A549 (cell line): ENCODE measurements around the gene ZBTB42. TPM values are rescaled to one million over a fixed set of nuclear protein-coding genes. Genes with fewer than 3 reads are reported as not detected.

ENCODE experiments used
- ATAC-seq, 2 experiments: fragments of 200-7000 bp in 1 of 2; fragments of >200 bp in 1 of 2; cut with Nextera tagmentation in 1 of 2; cut with Tn5 transposase in 1 of 2; 3 replicates each; pipeline versions ENCODE4 v1.8.0 to v1.9.1; 2018 to 2020; ENCODE audit warnings: mild to moderate bottlenecking in 1 of 2, moderate library complexity in 1 of 2
- CTCF ChIA-PET: fragments of 300-600 bp; sonication (Branson Sonifier 250); formaldehyde crosslinking; extraction: SDS; loops from one replicate; lab custom pipeline; 2021; ENCODE audit warnings: antibody characterized with exemption, inconsistent platforms; lab: Yijun Ruan, JAX
- POLR2A ChIA-PET: fragments of 350-600 bp; formaldehyde crosslinking; extraction: SDS; loops from one replicate; lab custom pipeline; 2021; ENCODE audit warnings: antibody characterized with exemption, inconsistent platforms; lab: Yijun Ruan, JAX
- DNase-seq, 2 experiments: peaks; one replicate each; pipeline versions ENCODE4 v3.0.0 to v3.0.0-alpha.2; 2011 to 2016; ENCODE audit warnings: low read depth in 1 of 2, low spot score in 1 of 2
- FAIRE-seq: peaks from 2 replicates; lab custom pipeline; 2011; peaks lifted over from hg19 to GRCh38; lab: Jason Lieb, UNC
- H3K27ac ChIP-seq, 2 experiments: fragments of >200 bp; sonication (Bioruptor Twin); formaldehyde crosslinking; 3 replicates each; pipeline ENCODE4 v1.5.1; 2016 to 2017
- H3K4me1 ChIP-seq: fragments of >200 bp; sonication (Bioruptor Twin); formaldehyde crosslinking; 3 replicates; pipeline ENCODE4 v1.6.1; 2016
- H3K4me2 ChIP-seq: fragments of >200 bp; sonication (Bioruptor Twin); formaldehyde crosslinking; 3 replicates; pipeline ENCODE4 v1.6.1; 2016
- H3K4me3 ChIP-seq: fragments of >200 bp; sonication (Bioruptor Twin); formaldehyde crosslinking; 3 replicates; pipeline ENCODE4 v1.5.1; 2016
- H3K9me3 ChIP-seq: fragments of >200 bp; sonication (Bioruptor Twin); formaldehyde crosslinking; 3 replicates; pipeline ENCODE4 v1.6.1; 2016
- CBX2 ChIP-seq: fragments of 200-600 bp; sonication (generic); IDR thresholded peaks from 2 replicates; pipeline ENCODE4 v1.6.1; 2016; ENCODE audit warnings: low read depth, mild to moderate bottlenecking, borderline replicate concordance
- JUN ChIP-seq, 2 experiments: fragments of >200 bp; sonication (Bioruptor Twin); formaldehyde crosslinking; IDR thresholded peaks; 2 replicates in 1 of 2; 3 replicates in 1 of 2; pipeline ENCODE4 v1.6.1; 2016 to 2017
- JUNB ChIP-seq: fragments of >200 bp; sonication (Bioruptor Twin); formaldehyde crosslinking; IDR thresholded peaks from 2 replicates; pipeline ENCODE4 v1.6.1; 2016
- KDM1A ChIP-seq: fragments of 200-600 bp; sonication (generic); IDR thresholded peaks from 2 replicates; pipeline ENCODE4 v1.6.1; 2016; ENCODE audit warnings: low read depth, mild to moderate bottlenecking
- NR3C1 ChIP-seq: fragments of >200 bp; sonication (Bioruptor Twin); formaldehyde crosslinking; IDR thresholded peaks from 3 replicates; pipeline ENCODE4 v1.6.1; 2017
- POLR2AphosphoS2 ChIP-seq: conservative IDR thresholded peaks from 2 replicates; pipeline ENCODE4 v1.6.1; 2012; ENCODE audit warnings: low read length, improper control_type of control experiment, inconsistent platforms
- REST ChIP-seq: fragments of 200-600 bp; sonication (generic); IDR thresholded peaks from 2 replicates; pipeline ENCODE4 v1.6.1; 2016; ENCODE audit warnings: antibody characterized with exemption, mild to moderate bottlenecking, moderate library complexity
- SREBF2 ChIP-seq: fragments of 450-650 bp; IDR thresholded peaks from 2 replicates; pipeline ENCODE4 v1.6.1; 2014; ENCODE audit warnings: mild to moderate bottlenecking, moderate library complexity
- USF2 ChIP-seq: fragments of 450-650 bp; IDR thresholded peaks from 2 replicates; pipeline ENCODE4 v1.6.1; 2014; ENCODE audit warnings: antibody characterized with exemption
- WGBS: methylation state at CpG from one replicate; pipeline ENCODE4 v1.1.6; 2017; ENCODE audit errors: missing lambda C conversion rate; 5-methylcytosine and 5-hydroxymethylcytosine counted together
- polyA plus RNA-seq, 4 experiments: library from polyadenylated mRNA; depleted of rRNA in 3 of 4; stranded (reverse); fragments of >200 nt; fragmentation: RNase III in 1 of 4; extraction: RNeasy Plus Mini Kit Qiagen cat#74134 plus additional on column Dnase treatment in 1 of 4; gene quantifications; 2 replicates in 3 of 4; 3 replicates in 1 of 4; pipeline ENCODE4 v1.2.3, GENCODE V29; 2011 to 2017

The ZBTB42 gene
- polyA plus RNA-seq, 2 of the 4 experiments (the other 2 are of a cell fraction) = 1.6 to 2.6 TPM

- ATAC-seq = no peak
- CTCF ChIA-PET = interaction anchor here (1.1 to 5.1 kb wide), 4 partner anchors 11 to 77 kb away, joined by 3 to 28 read pairs (median 8); no protein-coding TSS in a partner anchor
- no peak for FAIRE-seq
Measured at GRCh38 chr14:104845834-104846441, 45.0 kb downstream of the ZBTB42 start.

GRCh38 chr14:104852280-104852663 is 51.4 kb downstream of the ZBTB42 start:
- H3K27ac ChIP-seq = no peak overlapping the region
- ChIA-PET POLR2A (no interaction called here), CTCF (interaction anchor here (1.2 to 1.5 kb wide), 2 partner anchors 18 to 31 kb away, joined by 3 to 10 read pairs; no protein-coding TSS in a partner anchor)
- H3K4me1 ChIP-seq = no peaks in the 10 kb centered on the region
- no peaks in the 10 kb centered on the region for H3K9me3 ChIP-seq
- TF ChIP-seq NR3C1 (no peak), JUNB (no peak), KDM1A (no peak), USF2 (no peak)
- no peak for FAIRE-seq
- no peak overlapping the region for H3K4me2 ChIP-seq
- no peak for DNase-seq
- ATAC-seq = peak in 1 of 2 experiments; percentile 25; a peak in 3 of 6 replicates
- H3K4me3 ChIP-seq = no peak overlapping the region
- WGBS = 26% methylated on average over 8 of the region's 8 CpGs

More at GRCh38 chr14:104845834-104846441, 45.0 kb downstream of the ZBTB42 start:
- H3K4me2 ChIP-seq = no peak overlapping the region
- DNase-seq = no peak
- H3K9me3 ChIP-seq = no peaks in the 10 kb centered on the region
- 32% methylated on average over 3 of the region's 3 CpGs for WGBS
- no peak for TF ChIP-seq SREBF2
- TF ChIP-seq POLR2AphosphoS2 = no peak
- no peak for TF ChIP-seq JUN (IDR thresholded peaks at IDR 0.05)
- no peak for TF ChIP-seq CBX2
- TF ChIP-seq REST = no peak
- no peak overlapping the region for H3K27ac ChIP-seq
- POLR2A ChIA-PET = no interaction called here
- H3K4me1 ChIP-seq = 0 out of 3 replicates have a peak, but pooled peaks cover 5% of the 10 kb centered on the region
- H3K4me3 ChIP-seq = no peak overlapping the region

Other genes starting within 250 kb of the ZBTB42 start
- gene C14orf180, start 221.3 kb upstream of the ZBTB42 start, polyA plus RNA-seq (2011; rRNA removed) = not detected in 2 replicates
- gene C14orf180, start 221.3 kb upstream of the ZBTB42 start, polyA plus RNA-seq (2017; fragmentation: RNase III; extraction: RNeasy Plus Mini Kit Qiagen cat#74134 plus additional on column Dnase treatment) = not detected in 3 replicates
- 0.20 TPM in 1 of 2 replicates, not detected in the other for gene TMEM179, start 196.3 kb upstream of the ZBTB42 start, polyA plus RNA-seq (2011; rRNA removed)
- gene TMEM179, start 196.3 kb upstream of the ZBTB42 start, polyA plus RNA-seq (2017; fragmentation: RNase III; extraction: RNeasy Plus Mini Kit Qiagen cat#74134 plus additional on column Dnase treatment) = 0.50 to 0.79 TPM (median 0.63 TPM) in 3 replicates
- 23.6 and 24.7 TPM in 2 replicates for gene INF2, start 111.5 kb upstream of the ZBTB42 start, polyA plus RNA-seq (2011; rRNA removed)
- 71.2 to 76.6 TPM (median 72.0 TPM) in 3 replicates for gene INF2, start 111.5 kb upstream of the ZBTB42 start, polyA plus RNA-seq (2017; fragmentation: RNase III; extraction: RNeasy Plus Mini Kit Qiagen cat#74134 plus additional on column Dnase treatment)
- gene ADSS1, start 76.9 kb upstream of the ZBTB42 start, polyA plus RNA-seq (2011; rRNA removed) = 8.8 and 10.1 TPM in 2 replicates
- gene ADSS1, start 76.9 kb upstream of the ZBTB42 start, polyA plus RNA-seq (2017; fragmentation: RNase III; extraction: RNeasy Plus Mini Kit Qiagen cat#74134 plus additional on column Dnase treatment) = 6.2 to 8.3 TPM (median 7.4 TPM) in 3 replicates
- 90.0 and 94.2 TPM in 2 replicates for gene SIVA1, start 48.0 kb upstream of the ZBTB42 start, polyA plus RNA-seq (2011; rRNA removed)
- gene SIVA1, start 48.0 kb upstream of the ZBTB42 start, polyA plus RNA-seq (2017; fragmentation: RNase III; extraction: RNeasy Plus Mini Kit Qiagen cat#74134 plus additional on column Dnase treatment) = 157 to 169 TPM (median 163 TPM) in 3 replicates
- gene AKT1, start 5.4 kb upstream of the ZBTB42 start, polyA plus RNA-seq (2011; rRNA removed) = 66.0 and 70.2 TPM in 2 replicates
- 87.1 to 93.8 TPM (median 93.0 TPM) in 3 replicates for gene AKT1, start 5.4 kb upstream of the ZBTB42 start, polyA plus RNA-seq (2017; fragmentation: RNase III; extraction: RNeasy Plus Mini Kit Qiagen cat#74134 plus additional on column Dnase treatment)
- gene CEP170B, start 64.2 kb downstream of the ZBTB42 start, polyA plus RNA-seq (2011; rRNA removed) = 3.9 and 4.5 TPM in 2 replicates
- gene CEP170B, start 64.2 kb downstream of the ZBTB42 start, polyA plus RNA-seq (2017; fragmentation: RNase III; extraction: RNeasy Plus Mini Kit Qiagen cat#74134 plus additional on column Dnase treatment) = 13.1 to 14.3 TPM (median 13.5 TPM) in 3 replicates
- gene PLD4, start 123.8 kb downstream of the ZBTB42 start, polyA plus RNA-seq (2011; rRNA removed) = 0.01 TPM in 2 replicates
- gene PLD4, start 123.8 kb downstream of the ZBTB42 start, polyA plus RNA-seq (2017; fragmentation: RNase III; extraction: RNeasy Plus Mini Kit Qiagen cat#74134 plus additional on column Dnase treatment) = 0.01 TPM in 2 of 3 replicates, not detected in the other
- gene AHNAK2, start 177.3 kb downstream of the ZBTB42 start, polyA plus RNA-seq (2011; rRNA removed) = 43.7 and 56.7 TPM in 2 replicates
- gene AHNAK2, start 177.3 kb downstream of the ZBTB42 start, polyA plus RNA-seq (2017; fragmentation: RNase III; extraction: RNeasy Plus Mini Kit Qiagen cat#74134 plus additional on column Dnase treatment) = 34.4 to 46.5 TPM (median 43.3 TPM) in 3 replicates
- gene CLBA1, start 184.7 kb downstream of the ZBTB42 start, polyA plus RNA-seq (2011; rRNA removed) = 11.3 and 11.5 TPM in 2 replicates
- gene CLBA1, start 184.7 kb downstream of the ZBTB42 start, polyA plus RNA-seq (2017; fragmentation: RNase III; extraction: RNeasy Plus Mini Kit Qiagen cat#74134 plus additional on column Dnase treatment) = 10.7 to 12.5 TPM (median 12.0 TPM) in 3 replicates
- 19.5 and 24.2 TPM in 2 replicates for gene CDCA4, start 220.0 kb downstream of the ZBTB42 start, polyA plus RNA-seq (2011; rRNA removed)
- 25.9 to 28.0 TPM (median 26.9 TPM) in 3 replicates for gene CDCA4, start 220.0 kb downstream of the ZBTB42 start, polyA plus RNA-seq (2017; fragmentation: RNase III; extraction: RNeasy Plus Mini Kit Qiagen cat#74134 plus additional on column Dnase treatment)